Neural progenitor cell (in vitro differentiated cells): Measurements from ENCODE around the gene PON2. TPM values are rescaled to one million over a fixed set of nuclear protein-coding genes. Genes with fewer than 3 reads are reported as not detected.

Experiments used
- DNase-seq: peaks from one replicate; pipeline ENCODE4 v3.0.0-alpha.2; 2016; ENCODE audit warnings: low spot score
- H2AFZ ChIP-seq: fragments of 200-600 bp; sonication (generic); replicated peaks from 2 replicates; pipeline ENCODE4 v1.6.1; 2016; ENCODE audit warnings: antibody characterized with exemption
- H3F3A ChIP-seq: fragments of 200-600 bp; sonication (generic); 2 replicates; pipeline ENCODE4 v1.6.1; 2016; ENCODE audit warnings: antibody characterized with exemption, low read depth
- H3K27ac ChIP-seq: fragments of 200-600 bp; sonication (generic); 2 replicates; pipeline ENCODE4 v1.5.1; 2016; ENCODE audit warnings: mild to moderate bottlenecking
- H3K27me3 ChIP-seq: fragments of 200-600 bp; sonication (generic); 2 replicates; pipeline ENCODE4 v1.6.1; 2016; ENCODE audit warnings: mild to moderate bottlenecking, moderate library complexity
- H3K36me3 ChIP-seq: fragments of 200-600 bp; sonication (generic); 2 replicates; pipeline ENCODE4 v1.5.1; 2016
- H3K4me1 ChIP-seq: fragments of 200-600 bp; sonication (generic); 2 replicates; pipeline ENCODE4 v1.6.1; 2016; ENCODE audit warnings: mixed run types
- H3K4me2 ChIP-seq: fragments of 200-600 bp; sonication (generic); 2 replicates; pipeline ENCODE4 v1.6.1; 2016
- H3K4me3 ChIP-seq: fragments of 200-600 bp; sonication (generic); 2 replicates; pipeline ENCODE4 v1.5.1; 2016
- H3K79me2 ChIP-seq: fragments of 200-600 bp; sonication (generic); 2 replicates; pipeline ENCODE4 v1.6.1; 2016; ENCODE audit warnings: low read depth
- H3K9ac ChIP-seq: fragments of 200-600 bp; sonication (generic); 2 replicates; pipeline ENCODE4 v1.6.1; 2016
- H3K9me3 ChIP-seq: fragments of 200-600 bp; sonication (generic); 2 replicates; pipeline ENCODE4 v1.5.1; 2016; ENCODE audit warnings: low read depth
- H4K20me1 ChIP-seq: fragments of 200-600 bp; sonication (generic); 2 replicates; pipeline ENCODE4 v1.6.1; 2016; ENCODE audit warnings: low read depth
- H3K27ac Mint-ChIP-seq: 3 replicates; pipeline ENCODE4 v1.8.0; 2021; ENCODE audit warnings: mixed read lengths
- H3K27me3 Mint-ChIP-seq: 2 replicates; pipeline ENCODE4 v1.8.0; 2022; ENCODE audit warnings: low read depth, mild to moderate bottlenecking, inconsistent platforms, moderate library complexity, mixed read lengths; ENCODE audit not compliant: insufficient read depth
- H3K36me3 Mint-ChIP-seq: 3 replicates; pipeline ENCODE4 v1.8.0; 2021; ENCODE audit warnings: mixed read lengths
- H3K4me1 Mint-ChIP-seq: 3 replicates; pipeline ENCODE4 v1.8.0; 2021; ENCODE audit warnings: mixed read lengths
- H3K4me3 Mint-ChIP-seq: 3 replicates; pipeline ENCODE4 v1.8.0; 2021; ENCODE audit warnings: mild to moderate bottlenecking, moderate library complexity, mixed read lengths
- H3K9me3 Mint-ChIP-seq: 3 replicates; pipeline ENCODE4 v1.8.0; 2020; ENCODE audit warnings: mixed read lengths
- CTCF ChIP-seq: fragments of 200-600 bp; sonication (generic); IDR thresholded peaks from 2 replicates; pipeline ENCODE4 v1.5.1; 2017; ENCODE audit warnings: antibody characterized with exemption, mild to moderate bottlenecking
- EZH2 ChIP-seq: fragments of 200-600 bp; sonication (generic); IDR thresholded peaks from 2 replicates; pipeline ENCODE4 v1.6.1; 2017; ENCODE audit warnings: antibody characterized with exemption, mild to moderate bottlenecking, moderate library complexity
- EZH2phosphoT487 ChIP-seq: fragments of 200-600 bp; sonication (generic); IDR thresholded peaks from 2 replicates; pipeline ENCODE4 v1.6.1; 2017; ENCODE audit warnings: antibody characterized with exemption
- total RNA-seq: library from RNA; depleted of rRNA; stranded (reverse); fragments of >200 nt; gene quantifications from 2 replicates; pipeline ENCODE4 v1.2.3, GENCODE V29; 2015; ENCODE audit warnings: low replicate concordance

Gene PON2
- total RNA-seq, 1 donor from 2014 or later = 190 TPM

GRCh38 chr7:95441042-95441823 is 6.4 kb upstream of the PON2 start:
- H3K4me3 Mint-ChIP-seq = no peak overlapping the region
- no peak for DNase-seq
- H3K27me3 Mint-ChIP-seq = peaks cover 6% of the 10 kb centered on the region
- Histone ChIP-seq H3K27me3 (no peaks in the 10 kb centered on the region), H3K4me3 (no peak overlapping the region), H4K20me1 (no peaks in the 10 kb centered on the region), H3K9me3 (no peaks in the 10 kb centered on the region), H3K4me2 (no peak overlapping the region), H3K79me2 (no peaks in the 10 kb centered on the region), H3K27ac (no peak overlapping the region), H3K4me1 (no peaks in the 10 kb centered on the region), H3F3A (no peaks in the 10 kb centered on the region), H2AFZ (no peak overlapping the region), H3K36me3 (no peaks in the 10 kb centered on the region), H3K9ac (no peak overlapping the region)
- TF ChIP-seq CTCF = no peak
- no peak for TF ChIP-seq EZH2phosphoT487
- TF ChIP-seq EZH2 = no peak
- no peaks in the 10 kb centered on the region for H3K9me3 Mint-ChIP-seq
- H3K27ac Mint-ChIP-seq = peak overlapping the region; percentile 2
- H3K36me3 Mint-ChIP-seq = peaks cover 5% of the 10 kb centered on the region
- H3K4me1 Mint-ChIP-seq = peaks cover 23% of the 10 kb centered on the region

- H3K4me3 Mint-ChIP-seq = no peak overlapping the region
- Histone ChIP-seq H3K27ac (no peak overlapping the region), H3K9me3 (no peaks in the 10 kb centered on the region), H2AFZ (no peak overlapping the region), H3F3A (no peaks in the 10 kb centered on the region), H3K4me1 (no peaks in the 10 kb centered on the region), H4K20me1 (no peaks in the 10 kb centered on the region), H3K9ac (no peak overlapping the region), H3K79me2 (no peaks in the 10 kb centered on the region), H3K4me3 (no peak overlapping the region), H3K4me2 (no peak overlapping the region), H3K36me3 (no peaks in the 10 kb centered on the region), H3K27me3 (no peaks in the 10 kb centered on the region)
- H3K27me3 Mint-ChIP-seq = peaks cover 6% of the 10 kb centered on the region
- peaks cover 5% of the 10 kb centered on the region for H3K36me3 Mint-ChIP-seq
- DNase-seq = no peak
- no peaks in the 10 kb centered on the region for H3K9me3 Mint-ChIP-seq
- TF ChIP-seq EZH2 = no peak
- TF ChIP-seq CTCF = no peak
- TF ChIP-seq EZH2phosphoT487 = no peak
- no peak overlapping the region for H3K27ac Mint-ChIP-seq
- H3K4me1 Mint-ChIP-seq = peaks cover 28% of the 10 kb centered on the region
Observed at GRCh38 chr7:95440394-95441038, 5.7 kb upstream of the PON2 start.

GRCh38 chr7:95436407-95436806 is 1.6 kb upstream of the PON2 start:
- Histone ChIP-seq H2AFZ (no peak overlapping the region), H3F3A (peaks cover 9% of the 10 kb centered on the region), H4K20me1 (no peaks in the 10 kb centered on the region), H3K9ac (no peak overlapping the region), H3K36me3 (no peaks in the 10 kb centered on the region), H3K4me2 (no peak overlapping the region), H3K27me3 (no peaks in the 10 kb centered on the region), H3K27ac (no peak overlapping the region), H3K9me3 (no peaks in the 10 kb centered on the region), H3K4me3 (no peak overlapping the region), H3K4me1 (peaks cover 5% of the 10 kb centered on the region), H3K79me2 (peaks cover 33% of the 10 kb centered on the region)
- DNase-seq = no peak
- no peak overlapping the region for H3K27ac Mint-ChIP-seq
- H3K9me3 Mint-ChIP-seq = no peaks in the 10 kb centered on the region
- no peak overlapping the region for H3K4me3 Mint-ChIP-seq
- H3K27me3 Mint-ChIP-seq = peaks cover 2% of the 10 kb centered on the region
- peaks cover 15% of the 10 kb centered on the region for H3K36me3 Mint-ChIP-seq
- TF ChIP-seq EZH2 (no peak), EZH2phosphoT487 (no peak), CTCF (no peak)
- peaks cover 42% of the 10 kb centered on the region for H3K4me1 Mint-ChIP-seq
